Keratinocyte (primary cell): ENCODE results near the gene OR51I2.

Experiments used
- EZH2 ChIP-seq: IDR thresholded peaks from one replicate; pipeline ENCODE4 v1.6.1; 2012; ENCODE audit warnings: inconsistent platforms, mild to moderate bottlenecking, low read length, moderate library complexity
- TF ChIP-seq, protein P1 (sequence below), 3 experiments: IDR thresholded peaks in 1 of 3; conservative IDR thresholded peaks in 1 of 3; optimal IDR thresholded peaks in 1 of 3; 2 replicates in 2 of 3; 3 replicates in 1 of 3; pipeline versions ENCODE3 to v1.5.1; 2011; ENCODE audit warnings: low read length in 3 of 3, mild to moderate bottlenecking in 3 of 3, moderate library complexity in 2 of 3, control low read depth in 1 of 3, inconsistent platforms in 1 of 3; ENCODE audit not compliant: insufficient read depth in 2 of 3; ENCODE audit errors: extremely low read depth in 1 of 3

GRCh38 chr11:5488385-5488784 is 39.3 kb downstream of the OR51I2 start, which contains the start of gene OR52D1:
- TF ChIP-seq, protein P1, sequence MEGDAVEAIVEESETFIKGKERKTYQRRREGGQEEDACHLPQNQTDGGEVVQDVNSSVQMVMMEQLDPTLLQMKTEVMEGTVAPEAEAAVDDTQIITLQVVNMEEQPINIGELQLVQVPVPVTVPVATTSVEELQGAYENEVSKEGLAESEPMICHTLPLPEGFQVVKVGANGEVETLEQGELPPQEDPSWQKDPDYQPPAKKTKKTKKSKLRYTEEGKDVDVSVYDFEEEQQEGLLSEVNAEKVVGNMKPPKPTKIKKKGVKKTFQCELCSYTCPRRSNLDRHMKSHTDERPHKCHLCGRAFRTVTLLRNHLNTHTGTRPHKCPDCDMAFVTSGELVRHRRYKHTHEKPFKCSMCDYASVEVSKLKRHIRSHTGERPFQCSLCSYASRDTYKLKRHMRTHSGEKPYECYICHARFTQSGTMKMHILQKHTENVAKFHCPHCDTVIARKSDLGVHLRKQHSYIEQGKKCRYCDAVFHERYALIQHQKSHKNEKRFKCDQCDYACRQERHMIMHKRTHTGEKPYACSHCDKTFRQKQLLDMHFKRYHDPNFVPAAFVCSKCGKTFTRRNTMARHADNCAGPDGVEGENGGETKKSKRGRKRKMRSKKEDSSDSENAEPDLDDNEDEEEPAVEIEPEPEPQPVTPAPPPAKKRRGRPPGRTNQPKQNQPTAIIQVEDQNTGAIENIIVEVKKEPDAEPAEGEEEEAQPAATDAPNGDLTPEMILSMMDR (optimal IDR thresholded peaks at IDR 0.05 in 1 of 3, IDR thresholded peaks at IDR 0.05 in 1 of 3, conservative IDR thresholded peaks at IDR 0.05 in 1 of 3; ENCODE audit: extremely low read depth in 1 of 3, insufficient read depth in 2 of 3, low read length in 3 of 3), result no peak
- no peak for TF ChIP-seq EZH2
